Measurements from ENCODE around the gene PAQR6.

PAQR6 gene

DNA sequence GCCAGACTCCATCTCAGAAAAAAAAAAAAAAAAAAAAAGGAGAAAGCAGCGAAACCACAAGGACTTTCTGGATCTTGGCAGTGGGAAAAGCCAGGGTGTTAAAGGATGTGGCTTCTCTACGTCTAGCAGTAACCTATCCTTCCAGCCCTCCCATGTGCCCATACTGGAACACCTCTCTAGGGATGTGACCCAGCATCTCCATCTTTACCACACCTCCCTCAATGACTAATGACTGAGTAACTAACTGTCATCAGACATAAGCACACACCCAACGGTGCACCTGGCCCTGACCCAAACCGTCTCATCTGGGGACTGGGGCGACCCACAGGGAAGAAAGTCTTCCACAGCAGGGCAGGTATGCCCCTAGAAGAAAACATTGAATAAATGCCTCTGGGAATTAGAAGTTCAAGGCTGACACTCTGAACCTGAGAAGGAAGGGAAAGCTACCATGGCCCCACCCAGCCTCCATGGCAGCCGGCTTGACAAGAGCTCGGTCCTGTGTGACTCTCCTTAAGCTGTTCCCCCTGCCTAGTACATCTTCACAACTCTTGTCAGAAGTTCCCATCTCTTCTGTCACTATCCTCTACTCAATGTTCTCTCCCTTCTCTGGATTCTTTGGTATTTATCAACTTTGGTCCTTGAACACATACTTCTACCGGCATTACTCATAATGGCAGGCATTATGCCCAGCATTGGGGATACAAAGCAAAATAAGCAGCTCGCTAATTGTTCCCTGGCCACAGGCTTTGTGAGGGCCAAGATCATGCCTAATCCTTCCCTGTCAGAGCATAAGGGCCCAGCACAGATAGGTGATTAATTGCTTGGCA is 14.8 kb upstream of the PAQR6 start:
- DNase-seq = peak in 1 of 2 experiments; percentile 8

DNA sequence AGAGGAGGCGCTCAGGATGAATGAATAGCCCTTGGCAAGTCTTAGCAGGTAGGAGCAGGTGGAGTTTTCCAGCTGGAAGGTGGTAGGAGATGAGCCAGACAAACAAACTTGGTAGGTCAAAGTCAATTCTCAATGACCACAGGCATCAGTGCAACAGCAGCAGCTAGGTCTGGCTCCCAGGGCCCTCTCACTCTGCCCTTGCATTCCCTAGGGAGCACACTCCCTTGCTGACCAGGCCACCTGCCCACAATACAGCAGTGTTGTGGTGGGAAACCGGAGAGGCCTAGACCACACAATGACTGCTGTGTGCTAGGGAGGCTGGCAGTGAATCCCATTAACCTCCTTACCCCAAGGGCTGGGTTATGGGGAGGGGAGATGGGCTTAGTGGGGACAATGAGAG is 13.0 kb upstream of the PAQR6 start:
- no peak for DNase-seq

DNA sequence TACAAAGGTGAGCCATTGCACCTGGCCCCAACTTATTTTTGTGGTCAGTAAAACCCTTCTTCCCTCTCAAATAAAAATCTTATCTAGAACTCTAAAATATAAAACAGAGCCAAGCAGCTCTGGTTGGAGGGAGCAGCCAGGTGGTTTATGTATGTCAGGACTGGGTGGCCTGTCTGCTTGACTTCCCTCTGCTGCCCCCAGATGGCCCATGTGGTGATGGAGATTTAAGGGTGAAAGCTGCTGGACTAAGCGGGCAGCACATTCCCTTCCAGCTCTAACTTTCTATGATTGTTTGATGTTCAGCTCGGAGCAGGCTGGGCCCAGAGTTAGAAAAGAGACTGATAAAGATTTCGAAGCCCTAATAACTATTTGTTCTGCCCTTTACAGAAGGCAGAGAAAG is 11.9 kb upstream of the PAQR6 start:
- DNase-seq = no peak

DNA sequence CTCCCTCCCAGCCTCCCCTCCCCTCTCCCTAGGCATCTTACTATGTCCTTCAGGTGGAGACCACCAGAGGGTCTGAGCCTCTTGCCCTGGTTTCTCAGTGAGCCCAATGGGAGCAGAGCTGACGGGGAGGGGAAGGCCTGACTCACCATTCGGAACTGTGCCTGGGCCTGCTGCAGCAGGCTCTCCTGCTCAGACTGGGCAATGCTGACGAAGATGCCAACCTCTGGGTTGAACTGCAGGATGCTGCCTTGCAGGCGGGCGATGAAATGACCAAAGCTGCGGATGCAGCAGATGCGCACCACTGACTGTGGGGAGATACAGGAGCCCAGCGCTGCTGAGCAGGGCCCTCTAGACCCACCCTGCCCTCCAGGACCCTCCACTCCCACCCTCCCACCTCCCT is 11.0 kb upstream of the PAQR6 start:
- DNase-seq = no peak

DNA sequence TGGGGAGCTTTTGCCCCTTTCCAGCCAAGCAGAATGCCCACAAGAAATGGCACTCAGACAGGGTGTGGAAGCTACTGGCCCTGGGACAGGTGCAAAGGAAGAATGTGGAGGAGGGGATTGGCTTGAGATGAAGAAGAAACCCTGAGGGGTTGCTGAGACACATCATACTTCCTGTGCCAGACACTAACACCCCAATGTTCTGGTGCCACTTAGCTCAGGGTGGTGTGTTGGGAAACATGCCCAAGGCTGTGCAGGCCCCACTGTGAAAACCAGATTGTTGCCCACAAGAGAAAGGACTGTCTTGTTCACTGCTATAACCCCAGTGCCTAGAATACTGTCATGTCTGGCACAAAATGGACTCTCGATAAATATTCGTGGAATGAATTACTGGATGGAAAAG is 9.9 kb upstream of the PAQR6 start:
- no peak for DNase-seq

DNA sequence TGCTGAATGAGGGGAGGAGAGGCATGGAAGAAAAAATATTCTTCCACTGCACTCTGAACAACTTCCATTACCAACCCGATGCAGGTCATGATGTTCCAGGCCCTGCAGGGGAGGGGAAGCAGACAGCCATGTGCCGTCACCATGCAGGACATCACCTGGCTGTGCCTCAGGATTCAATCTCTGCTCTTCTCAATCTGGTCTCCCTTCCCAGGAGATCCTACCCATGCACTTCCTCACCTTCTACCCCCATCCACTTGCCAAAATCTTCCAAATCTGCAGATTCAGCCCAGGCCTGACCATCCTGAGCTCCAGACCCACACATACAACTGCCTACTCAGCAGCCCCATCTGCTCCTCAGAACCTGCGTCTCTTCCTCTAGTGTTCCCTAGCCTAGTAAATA is 5.8 kb upstream of the PAQR6 start:
- no peak for DNase-seq

DNA sequence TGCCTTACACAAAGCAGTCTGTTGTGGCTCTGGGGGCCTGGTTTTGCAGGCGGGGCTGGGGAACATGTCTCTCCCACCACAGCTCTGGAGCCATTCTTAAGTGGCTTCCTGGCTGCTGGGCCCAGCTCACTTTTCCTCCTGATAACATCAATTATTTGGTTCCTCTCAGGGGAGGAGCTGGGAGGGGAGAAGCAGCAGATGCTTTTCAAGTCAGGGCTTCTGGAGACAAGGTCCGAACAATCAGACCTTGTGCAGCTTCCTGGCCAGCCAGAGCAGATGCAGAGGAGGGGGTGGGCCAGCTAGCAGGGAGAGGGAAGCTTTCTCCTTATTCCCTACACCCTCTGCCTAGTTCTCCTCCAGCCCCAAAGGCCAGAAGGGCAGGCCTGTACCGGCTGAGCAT is 3.7 kb upstream of the PAQR6 start:
- no peak for DNase-seq

DNA sequence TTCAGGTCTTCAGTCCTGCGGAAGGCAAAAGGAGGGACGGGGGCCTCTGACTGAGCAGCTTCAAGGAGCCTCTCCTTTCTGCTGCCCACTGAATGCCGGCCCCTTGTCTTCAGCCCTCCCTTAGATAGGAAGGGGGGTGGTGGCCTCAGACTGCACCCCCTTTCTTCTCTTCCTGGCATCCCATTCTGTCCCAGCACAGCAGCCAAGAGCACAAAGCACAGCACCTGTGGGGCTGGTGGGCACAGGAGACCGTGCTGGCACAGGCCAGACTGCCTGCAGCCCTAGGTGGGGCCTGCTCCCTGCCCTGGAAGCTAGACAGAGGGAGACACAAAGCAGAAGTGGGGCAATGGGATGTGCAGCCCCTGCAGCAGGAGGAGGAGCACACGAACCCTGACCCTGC is 1.7 kb upstream of the PAQR6 start:
- DNase-seq = no peak

DNA sequence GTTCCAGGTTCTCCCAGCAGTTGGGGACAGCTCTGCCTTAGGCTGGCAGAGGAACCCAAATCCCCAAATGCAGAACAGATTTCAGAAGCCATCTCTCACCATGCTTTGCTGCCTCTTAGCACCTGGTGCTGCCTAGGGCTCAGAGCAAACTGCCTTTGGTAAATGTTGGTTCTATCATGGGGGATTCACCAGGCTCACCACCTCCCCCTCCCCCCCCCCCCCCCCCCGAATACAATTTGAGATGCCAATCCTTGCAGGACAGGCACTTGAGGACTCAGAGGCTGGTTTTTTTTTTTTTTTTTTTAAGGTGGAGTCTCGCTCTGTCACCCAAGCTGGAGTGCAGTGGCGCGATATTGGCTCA is 447 bp upstream of the PAQR6 start:
- DNase-seq = no peak

DNA sequence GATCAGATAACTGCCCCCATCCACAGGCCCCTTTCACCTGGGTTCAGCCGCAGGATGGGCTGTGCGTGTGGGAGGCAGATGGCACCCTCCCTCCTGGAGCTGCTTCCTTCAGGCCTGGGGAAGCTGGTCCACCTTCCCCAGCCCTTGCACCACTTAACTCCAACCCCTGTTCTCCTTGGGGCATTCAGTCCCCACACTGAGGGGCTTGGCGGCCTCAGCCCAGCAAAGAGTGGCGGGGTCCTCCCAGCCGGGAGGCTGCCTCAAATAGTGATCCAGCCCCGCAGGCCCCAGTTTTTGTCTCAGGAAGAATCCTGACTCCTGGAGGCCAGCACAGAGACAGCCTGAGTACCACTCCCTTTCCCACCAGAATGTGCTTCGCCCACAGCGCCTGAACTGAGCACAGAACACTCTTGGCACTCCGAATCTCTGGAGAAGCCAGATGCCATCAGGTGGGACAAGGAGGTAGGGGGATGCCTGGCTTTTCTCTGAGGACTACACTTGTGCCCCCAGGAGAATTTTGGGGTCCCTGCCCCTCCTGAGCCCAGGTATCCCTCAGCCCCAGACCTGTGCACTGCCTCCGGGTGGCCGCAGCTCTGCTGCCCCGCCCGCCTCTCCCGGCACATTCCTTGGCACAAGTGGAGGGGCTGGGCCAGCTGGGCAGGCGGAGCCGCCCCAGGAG is 936 bp downstream of the PAQR6 start:
- no peak for DNase-seq

DNA sequence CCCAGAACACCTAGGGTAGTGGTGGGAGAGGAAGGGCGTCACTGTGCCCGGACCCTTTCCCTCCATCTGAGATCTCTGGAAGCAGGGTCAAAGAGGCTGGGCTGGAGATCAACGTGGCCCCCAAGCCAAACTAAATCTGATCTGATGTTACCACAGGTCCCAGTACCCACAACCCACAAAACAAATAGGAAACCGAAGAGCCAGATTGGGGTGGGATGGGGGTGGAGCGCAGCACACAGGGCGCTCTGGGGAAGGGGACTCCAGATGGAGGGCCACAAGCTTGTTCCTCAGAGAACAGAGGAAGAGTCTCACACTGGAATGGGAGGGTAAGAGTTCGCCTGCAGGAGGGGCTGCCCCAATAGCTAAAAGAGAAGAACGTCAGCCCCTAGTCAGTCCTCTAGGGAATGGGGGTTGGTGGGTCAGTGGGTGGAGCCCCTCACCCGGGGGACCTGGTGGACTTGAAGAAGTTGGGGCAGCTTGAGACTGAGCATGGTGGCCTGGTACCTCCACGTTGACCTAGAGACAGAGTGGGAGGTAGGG is 1.5 kb downstream of the PAQR6 start:
- DNase-seq = no peak

DNA sequence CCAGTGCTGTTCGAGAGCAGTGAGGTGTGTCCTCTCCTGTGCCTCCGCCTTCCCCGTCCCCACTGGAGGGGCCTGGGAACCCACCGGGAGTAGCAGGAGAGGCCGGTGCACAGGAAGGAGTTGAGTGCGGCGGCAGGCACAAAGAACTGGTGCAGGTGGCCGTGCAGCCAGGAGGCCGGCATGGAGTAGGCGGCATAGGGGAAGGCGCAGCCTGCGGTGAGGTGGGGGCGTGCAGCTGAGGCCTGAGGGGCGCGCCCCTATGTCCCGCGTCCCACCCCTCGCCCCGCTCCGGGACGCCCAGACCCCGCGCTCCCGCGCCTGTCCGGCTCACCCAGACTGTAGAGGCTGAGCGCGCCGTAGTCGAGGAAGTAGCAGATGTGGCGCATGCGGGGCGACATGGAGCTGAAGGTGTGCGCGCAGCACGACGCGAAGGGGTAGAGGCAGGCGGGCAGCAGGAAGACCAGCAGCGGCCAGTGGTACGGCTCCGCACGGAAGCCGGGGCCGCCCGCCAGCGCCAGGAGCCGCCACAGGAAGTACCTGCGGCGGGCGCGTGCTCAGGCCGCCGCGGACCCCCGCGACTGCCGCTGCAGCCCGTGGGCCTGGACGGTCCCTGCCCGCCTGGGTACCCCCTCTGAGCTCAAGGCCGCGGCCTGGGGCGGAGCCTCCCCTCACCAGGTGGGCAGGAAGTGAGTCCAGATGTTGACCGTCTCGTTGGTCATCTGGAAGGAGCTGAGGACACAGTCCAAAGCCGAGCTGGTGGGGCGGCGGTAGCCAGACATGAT is 2.2 kb downstream of the PAQR6 start:
- no peak for DNase-seq

DNA sequence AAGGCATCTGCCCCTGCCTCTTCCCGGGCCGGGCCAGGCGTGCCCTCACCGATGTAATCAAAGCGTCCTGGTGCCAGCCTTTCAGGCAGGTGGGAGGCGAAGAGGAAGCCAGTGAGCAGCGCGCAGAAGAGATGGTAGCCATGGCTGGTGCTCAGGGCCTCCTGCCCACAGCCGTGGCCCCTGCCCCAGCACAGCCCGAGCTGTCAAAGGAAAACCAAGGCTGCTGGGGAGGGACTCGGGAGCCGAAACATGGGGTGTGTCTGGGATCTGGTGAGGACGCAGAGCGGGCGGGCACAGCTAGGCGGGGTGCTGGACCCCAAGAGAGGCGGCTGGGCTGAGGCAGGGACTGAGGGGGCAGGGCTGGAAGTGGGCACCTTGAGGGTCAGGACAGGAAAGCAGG is 3.1 kb downstream of the PAQR6 start:
- DNase-seq = no peak

DNA sequence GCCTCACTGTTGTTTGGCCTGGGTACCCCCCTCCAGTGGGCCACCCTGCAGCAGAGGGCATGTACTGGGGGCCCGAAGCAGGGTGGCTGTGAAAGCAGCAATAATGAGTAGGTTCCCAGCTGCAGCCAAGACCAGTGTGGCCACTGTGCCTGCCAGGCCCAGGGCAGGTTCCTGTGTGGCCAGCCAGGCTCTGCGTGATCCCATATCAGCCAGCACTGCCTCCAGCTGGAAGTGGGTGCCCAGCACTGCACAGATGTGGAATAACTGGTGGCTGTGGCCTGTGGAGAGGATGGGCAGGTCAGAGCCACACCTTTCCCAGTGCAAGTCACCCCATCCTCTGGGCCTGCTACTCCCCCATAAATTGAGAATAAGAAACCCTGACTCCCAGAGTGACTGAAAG is 3.7 kb downstream of the PAQR6 start:
- DNase-seq = no peak

DNA sequence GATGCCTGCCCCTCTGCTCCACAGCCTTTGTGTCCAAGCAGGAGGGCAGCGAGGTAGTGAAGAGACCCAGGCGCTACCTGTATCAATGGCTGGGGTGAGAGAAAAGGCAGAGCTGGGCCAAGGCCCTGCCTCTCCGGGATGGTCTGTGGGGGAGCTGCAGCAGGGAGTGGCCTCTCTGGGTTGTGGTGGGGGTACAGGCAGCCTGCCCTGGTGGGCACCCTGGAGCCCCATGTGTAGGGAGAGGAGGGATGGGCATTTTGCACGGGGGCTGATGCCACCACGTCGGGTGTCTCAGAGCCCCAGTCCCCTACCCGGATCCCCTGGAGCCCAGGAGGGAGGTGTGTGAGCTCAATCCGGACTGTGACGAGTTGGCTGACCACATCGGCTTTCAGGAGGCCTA is 5.1 kb downstream of the PAQR6 start:
- DNase-seq = no peak

DNA sequence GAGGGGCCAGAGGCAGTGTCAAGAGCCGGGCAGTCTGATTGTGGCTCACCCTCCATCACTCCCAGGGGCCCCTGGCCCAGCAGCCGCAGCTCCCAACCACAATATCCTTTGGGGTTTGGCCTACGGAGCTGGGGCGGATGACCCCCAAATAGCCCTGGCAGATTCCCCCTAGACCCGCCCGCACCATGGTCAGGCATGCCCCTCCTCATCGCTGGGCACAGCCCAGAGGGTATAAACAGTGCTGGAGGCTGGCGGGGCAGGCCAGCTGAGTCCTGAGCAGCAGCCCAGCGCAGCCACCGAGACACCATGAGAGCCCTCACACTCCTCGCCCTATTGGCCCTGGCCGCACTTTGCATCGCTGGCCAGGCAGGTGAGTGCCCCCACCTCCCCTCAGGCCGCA is 5.9 kb downstream of the PAQR6 start, which contains the start of gene BGLAP:
BGLAP (plus strand) TSS at position 259 of the 400 bp plus-strand sequence; CDS start at position 307, 48 bp downstream.
- no peak for DNase-seq

DNA sequence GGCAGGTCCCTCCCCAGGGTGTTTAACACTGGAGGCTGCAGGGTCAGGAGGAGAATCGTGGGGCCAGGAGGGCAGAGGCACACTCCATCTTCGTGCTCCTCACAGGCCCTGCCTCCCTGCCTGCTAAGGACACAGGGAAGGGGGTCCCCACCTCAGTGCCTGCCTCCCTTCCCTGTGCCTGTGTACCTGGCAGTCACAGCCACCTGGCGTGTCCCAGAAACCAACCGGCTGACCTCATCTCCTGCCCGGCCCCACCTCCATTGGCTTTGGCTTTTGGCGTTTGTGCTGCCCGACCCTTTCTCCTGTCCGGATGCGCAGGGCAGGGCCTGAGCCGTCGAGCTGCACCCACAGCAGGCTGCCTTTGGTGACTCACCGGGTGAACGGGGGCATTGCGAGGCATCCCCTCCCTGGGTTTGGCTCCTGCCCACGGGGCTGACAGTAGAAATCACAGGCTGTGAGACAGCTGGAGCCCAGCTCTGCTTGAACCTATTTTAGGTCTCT is 6.5 kb downstream of the PAQR6 start:
- DNase-seq = no peak

DNA sequence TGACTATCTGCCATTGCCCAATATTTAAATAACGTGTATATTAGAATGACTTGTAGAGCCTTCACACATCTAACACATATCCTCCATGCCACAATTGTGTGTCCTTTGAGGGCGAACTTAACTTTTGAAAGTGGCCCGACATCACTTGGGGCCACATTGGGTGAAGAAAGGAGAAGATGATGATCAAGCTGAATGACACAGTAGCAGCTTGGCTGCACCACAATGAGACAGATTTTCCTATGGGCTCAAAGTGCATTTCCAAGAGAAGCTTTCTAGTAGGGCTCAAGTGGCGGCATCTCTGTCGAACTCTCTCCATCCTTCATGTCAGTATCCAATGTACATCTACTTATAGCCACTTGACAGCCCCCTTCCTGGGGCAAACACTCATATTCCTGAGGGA is 9.6 kb downstream of the PAQR6 start:
- no peak for DNase-seq

DNA sequence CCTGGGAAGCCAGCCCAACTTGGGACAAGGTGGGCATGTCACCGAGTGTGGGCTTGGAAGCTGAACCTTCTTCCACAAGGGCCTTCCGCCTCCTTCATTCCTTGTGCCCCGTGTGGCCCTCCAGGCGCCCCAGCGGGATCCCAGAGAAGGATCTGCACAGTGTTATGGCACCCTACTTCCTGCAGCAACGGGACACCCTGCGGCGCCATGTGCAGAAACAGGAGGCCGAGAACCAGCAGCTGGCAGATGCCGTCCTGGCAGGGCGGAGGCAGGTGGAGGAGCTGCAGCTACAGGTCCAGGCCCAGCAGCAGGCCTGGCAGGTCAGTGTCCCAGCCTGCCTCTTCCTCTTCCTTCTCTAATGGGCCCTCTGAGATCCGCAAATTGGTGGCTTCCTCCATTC is 11.7 kb downstream of the PAQR6 start:
- DNase-seq = no peak

DNA sequence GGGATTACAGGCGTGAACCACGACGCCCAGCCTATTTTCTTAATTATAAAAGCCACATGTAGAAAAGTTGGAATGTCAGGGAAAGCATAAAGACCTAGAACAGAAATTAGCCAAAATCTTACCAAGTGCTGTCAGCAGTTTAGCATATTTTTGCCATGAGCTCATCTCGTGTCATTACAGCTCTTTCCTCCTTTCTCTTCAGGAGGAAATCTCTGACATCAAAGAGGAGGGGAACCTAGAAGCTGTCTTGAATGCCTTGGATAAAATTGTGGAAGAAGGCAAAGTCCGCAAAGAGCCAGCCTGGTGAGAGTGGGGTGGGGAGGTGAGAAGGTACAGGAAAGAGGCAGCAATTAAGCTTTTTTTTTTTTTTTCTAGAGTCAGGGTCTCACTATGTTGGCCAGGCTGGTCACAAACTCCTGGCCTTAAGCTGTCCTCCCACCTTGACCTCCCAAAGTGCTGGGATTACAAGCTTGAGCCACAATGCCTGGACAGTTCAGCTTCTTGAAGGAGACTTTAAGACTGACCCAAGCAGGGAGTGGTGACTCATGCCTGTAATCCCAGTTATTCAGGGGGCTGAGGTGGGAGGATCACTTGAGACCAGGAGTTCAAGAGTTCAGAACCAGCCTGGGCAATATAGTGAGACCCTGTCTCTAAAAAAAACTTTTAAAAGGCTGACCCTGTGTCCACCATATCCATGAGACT is 14.3 kb downstream of the PAQR6 start:
- peak in 1 of 2 experiments; percentile 5 for DNase-seq

DNA sequence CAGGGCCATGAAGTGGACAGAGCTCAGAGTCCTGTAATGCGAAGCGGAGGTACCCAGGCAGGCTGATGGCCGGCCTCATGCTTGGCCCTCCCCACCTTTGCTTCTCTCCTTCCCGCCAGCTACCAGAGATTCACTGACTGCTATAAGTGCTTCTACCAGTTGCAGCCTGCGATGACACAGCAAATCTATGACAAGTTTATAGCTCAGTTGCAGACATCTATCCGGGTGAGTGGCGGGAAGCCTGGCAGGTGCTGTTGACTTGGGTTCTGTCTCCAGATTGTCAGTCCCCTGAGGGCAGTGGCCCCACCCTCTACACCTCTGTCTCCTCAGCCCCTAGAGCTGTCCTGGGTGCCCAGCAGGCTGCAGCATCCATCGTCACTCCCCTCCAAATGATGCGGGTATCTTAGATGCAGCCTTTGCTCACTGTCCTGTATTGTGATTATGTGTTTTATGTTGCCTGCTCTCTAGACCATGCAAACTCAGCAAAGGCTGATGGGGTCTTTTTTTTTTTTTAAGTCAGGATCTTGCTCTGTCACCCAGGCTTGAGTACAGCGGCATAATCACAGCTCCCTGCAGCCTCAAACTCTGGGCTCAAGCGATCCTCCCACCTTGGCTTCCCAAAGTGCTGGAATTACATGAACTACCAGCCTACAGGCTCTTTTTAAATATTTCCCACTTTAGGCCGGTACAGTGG is 15.5 kb downstream of the PAQR6 start:
- DNase-seq = no peak

DNA sequence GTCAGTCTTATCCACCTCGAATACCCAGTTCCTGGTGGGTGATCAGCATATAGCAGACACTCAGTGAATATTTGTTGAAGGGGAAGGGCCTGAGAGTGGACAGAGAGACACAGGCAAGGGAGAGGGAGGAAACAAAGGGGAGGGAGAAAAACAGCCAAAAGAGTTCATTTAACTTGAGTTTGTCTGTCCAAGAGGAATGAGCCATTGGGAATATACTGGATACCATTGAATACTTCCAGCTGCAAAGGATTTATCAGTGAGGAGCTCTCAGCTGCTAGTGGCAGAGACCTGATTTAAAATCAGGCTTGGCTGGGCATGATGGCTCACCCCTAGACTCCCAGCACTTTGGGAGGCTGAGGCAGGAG is 17.4 kb downstream of the PAQR6 start:
- DNase-seq = no peak

Data from SW 1271 (cell line).